HepG2 (cell line): ENCODE data around the gene BATF.

Experiments
- ASH2L ChIP-seq: fragments of 300-600, 200-600 bp; sonication (generic); IDR thresholded peaks from 2 replicates; pipeline ENCODE4 v1.7.0; 2017; ENCODE audit warnings: low read depth, mild to moderate bottlenecking, moderate library complexity, mixed read lengths, low read length; ENCODE audit not compliant: insufficient read length
- EEA1 ChIP-seq: sonication (generic); formaldehyde crosslinking; IDR thresholded peaks from 2 replicates; pipeline ENCODE4 v1.5.1; 2020; ENCODE audit warnings: mild to moderate bottlenecking, missing genetic modification reagents, borderline replicate concordance
- EZH2 ChIP-seq: conservative IDR thresholded peaks from 2 replicates; pipeline ENCODE4 v1.6.1; 2012; ENCODE audit warnings: mild to moderate bottlenecking, low read depth, low read length, moderate library complexity
- IKZF4 ChIP-seq: sonication (generic); formaldehyde crosslinking; IDR thresholded peaks from 2 replicates; pipeline ENCODE4 v1.5.1; 2020; ENCODE audit warnings: borderline replicate concordance, mild to moderate bottlenecking, low read depth, missing genetic modification reagents; ENCODE audit errors: not compliant biosample characterization
- MTF2 ChIP-seq: sonication (generic); formaldehyde crosslinking; IDR thresholded peaks from 2 replicates; pipeline ENCODE4 v1.5.0; 2020; ENCODE audit warnings: missing genetic modification reagents, borderline replicate concordance
- PHF5A ChIP-seq: IDR thresholded peaks from one replicate; pipeline ENCODE4 v1.6.1; 2018; ENCODE audit warnings: low read depth, missing genetic modification reagents; ENCODE audit not compliant: unreplicated experiment
- POLR2A ChIP-seq, 2 experiments: IDR thresholded peaks; 2 replicates each; pipeline ENCODE4 v1.6.1; 2011; ENCODE audit warnings: low read depth in 2 of 2, low read length in 2 of 2, mild to moderate bottlenecking in 1 of 2, moderate library complexity in 1 of 2; ENCODE audit not compliant: insufficient read depth in 1 of 2
- RAD51 ChIP-seq: fragments of 450-650 bp; IDR thresholded peaks from 2 replicates; pipeline ENCODE4 v1.6.1; 2016; ENCODE audit warnings: borderline replicate concordance
- RFX5 ChIP-seq: IDR thresholded peaks from 2 replicates; pipeline ENCODE4 v1.6.1; 2011; ENCODE audit warnings: low read depth, low read length, improper control_type of control experiment
- SUZ12 ChIP-seq: fragments of 150-350 bp; IDR thresholded peaks from 2 replicates; pipeline ENCODE4 v1.6.1; 2014; ENCODE audit warnings: low read depth, low read length
- ZNF24 ChIP-seq: fragments of 450-650 bp; IDR thresholded peaks from 2 replicates; pipeline ENCODE4 v1.6.1; 2017; ENCODE audit warnings: antibody characterized with exemption, mild to moderate bottlenecking
- TF ChIP-seq, protein P1 (sequence below): sonication (generic); formaldehyde crosslinking; IDR thresholded peaks from 2 replicates; pipeline ENCODE4 v1.4.0; 2020; ENCODE audit warnings: missing genetic modification reagents
- TF ChIP-seq, protein P2 (sequence below): sonication (generic); formaldehyde crosslinking; IDR thresholded peaks from 2 replicates; pipeline ENCODE4 v1.4.0; 2020; ENCODE audit warnings: low read depth, mild to moderate bottlenecking, missing genetic modification reagents

DNA sequence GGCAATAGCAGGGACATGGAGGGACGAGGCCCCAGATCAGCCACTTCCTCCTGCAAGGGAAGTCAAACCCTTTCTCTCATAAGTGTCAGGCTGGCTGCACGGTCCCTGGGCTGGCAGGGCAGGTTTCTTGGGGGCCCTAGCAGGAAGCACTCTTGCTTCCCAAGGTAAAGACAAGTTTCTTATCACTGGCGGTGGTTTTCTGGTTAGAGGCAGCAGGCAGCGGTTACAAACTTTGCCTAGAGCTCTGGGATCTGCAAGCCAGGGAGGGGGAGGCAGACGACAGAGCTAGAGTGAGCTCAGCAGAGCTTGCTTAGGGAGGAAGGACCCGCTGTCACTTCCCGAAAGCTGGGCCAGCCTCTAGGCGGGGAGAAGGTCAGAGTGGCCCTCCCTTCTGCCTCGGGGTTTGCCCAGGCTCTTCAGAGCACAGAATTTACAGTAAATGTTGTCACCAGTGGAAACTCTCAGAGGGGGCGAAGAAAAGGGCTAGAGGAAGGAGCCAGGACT is 20.4 kb downstream of the BATF start:
- TF ChIP-seq MTF2, result no peak
- no peak for TF ChIP-seq IKZF4
- TF ChIP-seq, protein P1, sequence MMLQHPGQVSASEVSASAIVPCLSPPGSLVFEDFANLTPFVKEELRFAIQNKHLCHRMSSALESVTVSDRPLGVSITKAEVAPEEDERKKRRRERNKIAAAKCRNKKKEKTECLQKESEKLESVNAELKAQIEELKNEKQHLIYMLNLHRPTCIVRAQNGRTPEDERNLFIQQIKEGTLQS (CRISPR knock-in tag), result no peak
- TF ChIP-seq, protein P2, sequence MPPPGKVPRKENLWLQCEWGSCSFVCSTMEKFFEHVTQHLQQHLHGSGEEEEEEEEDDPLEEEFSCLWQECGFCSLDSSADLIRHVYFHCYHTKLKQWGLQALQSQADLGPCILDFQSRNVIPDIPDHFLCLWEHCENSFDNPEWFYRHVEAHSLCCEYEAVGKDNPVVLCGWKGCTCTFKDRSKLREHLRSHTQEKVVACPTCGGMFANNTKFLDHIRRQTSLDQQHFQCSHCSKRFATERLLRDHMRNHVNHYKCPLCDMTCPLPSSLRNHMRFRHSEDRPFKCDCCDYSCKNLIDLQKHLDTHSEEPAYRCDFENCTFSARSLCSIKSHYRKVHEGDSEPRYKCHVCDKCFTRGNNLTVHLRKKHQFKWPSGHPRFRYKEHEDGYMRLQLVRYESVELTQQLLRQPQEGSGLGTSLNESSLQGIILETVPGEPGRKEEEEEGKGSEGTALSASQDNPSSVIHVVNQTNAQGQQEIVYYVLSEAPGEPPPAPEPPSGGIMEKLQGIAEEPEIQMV (CRISPR knock-in tag), result no peak
- no peak for TF ChIP-seq SUZ12
- TF ChIP-seq ZNF24, result no peak
- TF ChIP-seq ASH2L, result no peak
- no peak for TF ChIP-seq POLR2A (IDR thresholded peaks at IDR 0.05; ENCODE audit: insufficient read depth in 1 of 2, low read depth in 2 of 2, low read length in 2 of 2)
- TF ChIP-seq EEA1, result no peak
- TF ChIP-seq EZH2, result no peak
- no peak for TF ChIP-seq PHF5A (CRISPR knock-in tag)
- TF ChIP-seq RAD51, result no peak
- TF ChIP-seq RFX5, result no peak
